SK-N-SH treated with all-trans-retinoic acid at 6 μM for 48 hours (cell line): ENCODE results near the gene MT4.

Experiments
- ARNTL ChIP-seq: fragments of 450-650 bp; formaldehyde crosslinking; IDR thresholded peaks from 2 replicates; pipeline ENCODE4 v1.5.0; 2020; ENCODE audit warnings: low read depth, mild to moderate bottlenecking, moderate library complexity, borderline replicate concordance
- ISL1 ChIP-seq: fragments of 250-450 bp; sonication (Bioruptor Pico); IDR thresholded peaks from 2 replicates; pipeline ENCODE4 v2.1.2; 2022; ENCODE audit warnings: mild to moderate bottlenecking, moderate library complexity
- OSR1 ChIP-seq: fragments of 250-450 bp; sonication (Bioruptor Pico); IDR thresholded peaks from 2 replicates; pipeline ENCODE4 v1.8.0; 2022; ENCODE audit warnings: moderate library complexity, mild to moderate bottlenecking, inconsistent platforms
- PATZ1 ChIP-seq: fragments of 250-450 bp; sonication (Bioruptor Pico); IDR thresholded peaks from 2 replicates; pipeline ENCODE4 v1.8.0; 2020; ENCODE audit warnings: mild to moderate bottlenecking, moderate library complexity, borderline replicate concordance
- TCF4 ChIP-seq: fragments of 250-450 bp; sonication (Bioruptor Pico); IDR thresholded peaks from 2 replicates; pipeline ENCODE4 v1.8.0; 2021; ENCODE audit warnings: mild to moderate bottlenecking, moderate library complexity, borderline replicate concordance
- ZFP3 ChIP-seq: fragments of 250-450 bp; sonication (Bioruptor Pico); IDR thresholded peaks from 2 replicates; pipeline ENCODE4 v1.5.0; 2020; ENCODE audit warnings: mild to moderate bottlenecking, moderate library complexity
- TF ChIP-seq, protein P1 (sequence below): fragments of 250-450 bp; sonication (Bioruptor Pico); IDR thresholded peaks from 2 replicates; pipeline ENCODE4 v1.5.1; 2020; ENCODE audit warnings: low read depth, mild to moderate bottlenecking, moderate library complexity

DNA sequence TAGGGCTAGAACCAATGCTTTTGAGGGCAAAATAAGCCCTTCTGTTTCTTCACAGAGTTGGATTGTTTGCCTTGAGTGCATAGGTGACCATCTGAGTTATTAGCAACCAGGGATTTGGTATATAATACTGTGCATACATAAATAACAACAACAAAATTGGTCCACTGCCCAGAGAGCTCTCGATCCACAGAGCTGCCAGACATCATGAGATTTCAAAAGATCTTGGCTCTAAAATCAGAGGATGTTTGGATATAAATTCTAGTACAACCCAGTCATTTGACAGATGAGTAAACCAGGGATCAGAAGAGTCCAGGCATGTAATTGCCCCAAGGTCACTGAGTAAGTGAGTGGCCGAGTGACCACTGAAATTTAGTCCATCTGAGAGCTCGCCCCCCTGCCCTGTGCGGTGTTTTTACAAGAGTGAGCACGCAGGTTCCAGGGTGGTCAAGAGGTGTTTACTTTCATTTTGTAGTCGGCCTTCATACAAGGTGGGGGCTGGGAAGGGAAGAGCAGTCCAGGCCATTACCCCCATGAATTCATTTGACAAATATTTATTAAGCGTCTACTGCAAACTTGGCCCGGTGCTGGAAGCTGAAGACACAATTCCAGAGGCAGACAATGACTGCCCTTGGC, 41.7 kb downstream of the MT4 start:
- TF ChIP-seq ARNTL (CRISPR knock-in tag) (no peak), ZFP3 (CRISPR knock-in tag) (no peak), PATZ1 (CRISPR knock-in tag) (no peak), TCF4 (CRISPR knock-in tag) (no peak), ISL1 (CRISPR knock-in tag) (no peak), OSR1 (CRISPR knock-in tag) (no peak)
- TF ChIP-seq, protein P1, sequence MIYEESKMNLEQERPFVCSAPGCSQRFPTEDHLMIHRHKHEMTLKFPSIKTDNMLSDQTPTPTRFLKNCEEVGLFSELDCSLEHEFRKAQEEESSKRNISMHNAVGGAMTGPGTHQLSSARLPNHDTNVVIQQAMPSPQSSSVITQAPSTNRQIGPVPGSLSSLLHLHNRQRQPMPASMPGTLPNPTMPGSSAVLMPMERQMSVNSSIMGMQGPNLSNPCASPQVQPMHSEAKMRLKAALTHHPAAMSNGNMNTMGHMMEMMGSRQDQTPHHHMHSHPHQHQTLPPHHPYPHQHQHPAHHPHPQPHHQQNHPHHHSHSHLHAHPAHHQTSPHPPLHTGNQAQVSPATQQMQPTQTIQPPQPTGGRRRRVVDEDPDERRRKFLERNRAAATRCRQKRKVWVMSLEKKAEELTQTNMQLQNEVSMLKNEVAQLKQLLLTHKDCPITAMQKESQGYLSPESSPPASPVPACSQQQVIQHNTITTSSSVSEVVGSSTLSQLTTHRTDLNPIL (CRISPR knock-in tag) = no peak
